Fibroblast of lung (primary cell): ENCODE data around the gene GPR12. TPM values are rescaled to one million over a fixed set of nuclear protein-coding genes. Genes with fewer than 3 reads are reported as not detected.

Source experiments
- DNase-seq, 2 donors: peaks; one replicate each; pipeline versions ENCODE4 v3.0.0 to v3.0.0-alpha.2; 2010; ENCODE audit warnings: low read depth in 2 of 2
- H2AFZ ChIP-seq: 2 replicates; pipeline ENCODE4 v1.5.1; 2012; ENCODE audit warnings: low read length, control low read depth, inconsistent platforms
- H3K27ac ChIP-seq: 2 replicates; pipeline ENCODE4 v1.5.1; 2011; ENCODE audit warnings: low read length, control low read depth; ENCODE audit not compliant: insufficient read depth
- H3K27me3 ChIP-seq: 2 replicates; pipeline ENCODE4 v1.5.1; 2011; ENCODE audit warnings: mild to moderate bottlenecking, low read length; ENCODE audit not compliant: control insufficient read depth, insufficient read depth
- H3K36me3 ChIP-seq: 2 replicates; pipeline ENCODE4 v1.5.1; 2011; ENCODE audit warnings: low read length; ENCODE audit not compliant: control insufficient read depth, insufficient read depth
- H3K4me1 ChIP-seq: 2 replicates; pipeline ENCODE4 v1.5.1; 2011; ENCODE audit warnings: low read length; ENCODE audit not compliant: control insufficient read depth, insufficient read depth; ENCODE audit errors: extremely low read depth
- H3K4me2 ChIP-seq: 2 replicates; pipeline ENCODE4 v1.5.1; 2011; ENCODE audit warnings: low read length, control low read depth; ENCODE audit not compliant: insufficient read depth; ENCODE audit errors: extremely low read depth
- H3K4me3 ChIP-seq, 4 experiments: fragments of 200-600 bp in 1 of 4; sonication (generic) in 1 of 4; replicated peaks in 1 of 4; 2 replicates each; pipeline ENCODE4 v1.5.1; 2011 to 2016; ENCODE audit warnings: low read length in 4 of 4, low read depth in 3 of 4, mild to moderate bottlenecking in 3 of 4, control low read depth in 2 of 4, inconsistent platforms in 1 of 4, mixed read lengths in 1 of 4; ENCODE audit not compliant: insufficient read depth in 1 of 4; ENCODE audit errors: control extremely low read depth in 1 of 4
- H3K79me2 ChIP-seq: 2 replicates; pipeline ENCODE4 v1.5.1; 2012; ENCODE audit warnings: mild to moderate bottlenecking, low read length, inconsistent platforms; ENCODE audit not compliant: control insufficient read depth, insufficient read depth
- H3K9ac ChIP-seq: 2 replicates; pipeline ENCODE4 v1.5.1; 2011; ENCODE audit warnings: mild to moderate bottlenecking, low read length, control low read depth; ENCODE audit not compliant: insufficient read depth
- H3K9me3 ChIP-seq: 2 replicates; pipeline ENCODE4 v1.5.1; 2012; ENCODE audit warnings: low read depth, low read length; ENCODE audit not compliant: control insufficient read depth, insufficient read depth
- H4K20me1 ChIP-seq: 2 replicates; pipeline ENCODE4 v1.5.1; 2011; ENCODE audit warnings: low read length; ENCODE audit not compliant: control insufficient read depth, insufficient read depth; ENCODE audit errors: extremely low read depth
- CTCF ChIP-seq, 2 donors: IDR thresholded peaks in 1 of 2; conservative IDR thresholded peaks in 1 of 2; 1 replicate in 1 of 2; 2 replicates in 1 of 2; pipeline ENCODE4 v1.5.1; 2011 to 2012; ENCODE audit warnings: low read length in 2 of 2, control low read depth in 1 of 2, inconsistent platforms in 1 of 2, low read depth in 1 of 2, mild to moderate bottlenecking in 1 of 2
- EZH2 ChIP-seq: IDR thresholded peaks from 2 replicates; pipeline ENCODE4 v1.5.1; 2012; ENCODE audit warnings: low read length, control low read depth, mild to moderate bottlenecking; ENCODE audit errors: missing control alignments
- polyA plus RNA-seq, 2 donors: library from polyadenylated mRNA; depleted of rRNA in 1 of 2; stranded (reverse) in 1 of 2; unstranded in 1 of 2; fragments of >200 nt; gene quantifications; 2 replicates each; pipeline ENCODE4 v1.2.1, GENCODE V29; 2011 to 2012; ENCODE audit warnings: missing spikeins in 1 of 2
- total RNA-seq: library from RNA; depleted of rRNA; stranded (reverse); fragments of >200 nt; gene quantifications from 2 replicates; pipeline ENCODE4 v1.2.1, GENCODE V29; 2014

GPR12 gene
- total and polyA plus RNA-seq, 2 donors (not counting 1 experiment from before 2014, with no cell fraction given): not detected

DNA sequence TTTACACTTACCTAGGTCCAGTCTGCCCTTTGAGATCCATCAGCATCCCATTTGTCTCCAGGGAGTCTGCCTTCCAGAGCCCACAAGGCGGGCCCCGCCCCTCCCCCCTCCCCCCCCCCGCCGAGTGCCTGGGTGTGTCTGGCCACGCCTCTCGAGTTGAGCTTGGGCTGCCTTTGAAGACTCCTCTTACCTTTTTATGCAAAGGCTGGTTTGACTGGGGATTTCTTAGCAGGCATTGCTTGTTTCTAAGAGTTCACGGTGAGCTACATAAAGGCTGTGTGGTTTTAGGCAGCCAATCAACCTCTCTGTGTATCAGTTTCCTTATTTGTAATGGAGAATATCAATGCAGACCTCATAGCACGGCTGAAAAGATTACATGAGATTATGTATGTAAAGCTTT lies 11.3 kb downstream of the GPR12 start:
- Histone ChIP-seq H3K4me1 (no peaks in the 10 kb centered on the region), H2AFZ (no peak overlapping the region), H3K9me3 (no peaks in the 10 kb centered on the region), H3K4me2 (no peak overlapping the region), H3K4me3 (no peak overlapping the region), H3K27me3 (peaks cover 3% of the 10 kb centered on the region), H3K79me2 (no peaks in the 10 kb centered on the region), H4K20me1 (no peaks in the 10 kb centered on the region), H3K9ac (no peak overlapping the region), H3K36me3 (no peaks in the 10 kb centered on the region), H3K27ac (no peak overlapping the region)
- TF ChIP-seq CTCF (conservative IDR thresholded peaks at IDR 0.05 in 1 of 2, IDR thresholded peaks at IDR 0.05 in 1 of 2; ENCODE audit: low read depth in 1 of 2, low read length in 2 of 2) (no peak), EZH2 (no peak)
- DNase-seq: no peak

DNA sequence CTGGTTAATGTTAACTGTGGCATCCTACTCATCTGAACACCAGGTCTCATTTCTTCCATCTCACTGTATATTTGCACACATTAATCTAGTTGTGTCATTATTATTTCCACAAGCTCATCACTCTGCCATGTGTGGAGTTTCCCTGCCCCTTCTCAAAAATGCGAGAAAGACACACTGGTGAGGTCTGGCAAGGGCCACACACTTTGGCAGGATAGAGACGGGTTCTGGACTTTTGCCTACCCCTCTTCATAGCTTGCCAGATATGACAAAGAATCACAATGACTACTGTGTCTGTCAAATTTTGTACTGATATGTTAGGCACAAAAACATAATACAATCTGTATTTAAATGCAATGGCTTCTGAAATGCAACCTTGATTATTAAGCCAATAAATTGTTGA lies 12.9 kb downstream of the GPR12 start:
- Histone ChIP-seq H2AFZ (no peak overlapping the region), H3K27ac (no peak overlapping the region), H3K79me2 (no peaks in the 10 kb centered on the region), H3K27me3 (peaks cover 3% of the 10 kb centered on the region), H3K4me2 (no peak overlapping the region), H3K4me1 (no peaks in the 10 kb centered on the region), H4K20me1 (no peaks in the 10 kb centered on the region), H3K36me3 (no peaks in the 10 kb centered on the region), H3K9me3 (no peaks in the 10 kb centered on the region), H3K9ac (no peak overlapping the region), H3K4me3 (no peak overlapping the region)
- TF ChIP-seq CTCF (conservative IDR thresholded peaks at IDR 0.05 in 1 of 2, IDR thresholded peaks at IDR 0.05 in 1 of 2; ENCODE audit: low read depth in 1 of 2, low read length in 2 of 2) (no peak), EZH2 (no peak)
- no peak for DNase-seq

DNA sequence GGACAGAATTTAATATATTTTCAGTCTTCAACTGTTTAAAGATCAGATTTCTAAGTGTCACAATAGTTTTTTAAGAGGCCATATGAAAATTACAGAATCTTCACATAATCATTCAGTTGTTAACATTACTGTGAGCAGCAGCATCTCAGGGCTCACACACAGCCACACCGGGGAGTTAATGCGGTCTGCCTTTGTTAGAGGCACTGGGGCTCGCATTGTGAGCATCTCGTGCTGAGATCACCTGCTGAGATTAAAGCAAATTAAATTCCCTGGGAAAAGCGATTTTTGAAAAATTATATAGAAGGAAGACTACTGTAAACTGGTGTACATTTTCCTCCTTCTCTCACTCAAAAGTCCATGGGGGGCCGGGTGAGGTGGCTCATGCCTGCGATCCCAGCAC lies 16.6 kb downstream of the GPR12 start:
- TF ChIP-seq EZH2: no peak
- no peak for TF ChIP-seq CTCF (conservative IDR thresholded peaks at IDR 0.05 in 1 of 2, IDR thresholded peaks at IDR 0.05 in 1 of 2; ENCODE audit: low read depth in 1 of 2, low read length in 2 of 2)
- Histone ChIP-seq H4K20me1 (no peaks in the 10 kb centered on the region), H3K36me3 (no peaks in the 10 kb centered on the region), H3K79me2 (no peaks in the 10 kb centered on the region), H3K27me3 (no peaks in the 10 kb centered on the region), H3K27ac (no peak overlapping the region), H3K4me2 (no peak overlapping the region), H3K9me3 (no peaks in the 10 kb centered on the region), H3K4me1 (no peaks in the 10 kb centered on the region), H2AFZ (no peak overlapping the region), H3K4me3 (no peak overlapping the region), H3K9ac (no peak overlapping the region)
- no peak for DNase-seq
